Chondrocyte (in vitro differentiated cells): Measurements from ENCODE around the gene LCN6. TPM values are rescaled to one million over a fixed set of nuclear protein-coding genes. Genes with fewer than 3 reads are reported as not detected.

Experiments
- DNase-seq: peaks from one replicate; pipeline ENCODE4 v3.0.0; 2021; ENCODE audit warnings: mixed read lengths, low spot score
- H3K27ac Mint-ChIP-seq: one replicate; pipeline ENCODE4 v1.8.0; 2021; ENCODE audit warnings: mild to moderate bottlenecking, moderate library complexity, mixed read lengths; ENCODE audit not compliant: unreplicated experiment
- H3K27me3 Mint-ChIP-seq: 2 replicates; pipeline ENCODE4 v1.8.0; 2021; ENCODE audit warnings: low read depth, mixed read lengths
- H3K36me3 Mint-ChIP-seq: 2 replicates; pipeline ENCODE4 v1.8.0; 2021; ENCODE audit warnings: low read depth, mixed read lengths
- H3K4me1 Mint-ChIP-seq: 2 replicates; pipeline ENCODE4 v1.8.0; 2021; ENCODE audit warnings: low read depth, mild to moderate bottlenecking, mixed read lengths
- H3K4me3 Mint-ChIP-seq: one replicate; pipeline ENCODE4 v1.8.0; 2021; ENCODE audit warnings: mild to moderate bottlenecking, moderate library complexity, mixed read lengths; ENCODE audit not compliant: unreplicated experiment
- H3K9me3 Mint-ChIP-seq: 2 replicates; pipeline ENCODE4 v1.8.0; 2021; ENCODE audit warnings: low read depth, mixed read lengths
- total RNA-seq: library from RNA; stranded (reverse); gene quantifications from 3 replicates; pipeline ENCODE4 v1.2.1, GENCODE V29; 2021
- TF ChIP-seq, protein P1 (sequence below): fragments of 200-600 bp; sonication (generic); IDR thresholded peaks from 2 replicates; pipeline ENCODE4 v1.5.0; 2021; ENCODE audit warnings: antibody characterized with exemption, mild to moderate bottlenecking, moderate library complexity

The LCN6 gene
- total RNA-seq, 1 donor from 2014 or later: not detected

DNA sequence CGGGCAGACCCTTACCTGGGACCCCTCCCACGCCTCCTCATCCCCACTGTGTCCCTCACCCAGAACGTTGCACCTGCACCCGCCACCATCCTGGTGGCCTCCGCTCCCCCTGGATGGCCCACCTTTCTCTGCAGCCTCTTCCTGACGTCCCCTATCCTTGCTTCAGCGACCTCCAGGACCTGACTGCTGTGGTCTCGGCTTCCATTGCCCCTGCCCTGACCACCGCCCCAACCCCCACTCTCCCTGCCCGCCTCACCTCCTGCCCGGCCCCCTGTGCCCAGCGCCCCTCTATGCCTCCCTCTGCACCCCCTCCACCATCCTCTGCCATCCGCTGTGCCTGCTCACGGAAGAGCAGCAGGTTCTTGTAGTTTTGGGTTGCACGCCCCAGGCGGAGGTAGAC is 7.8 kb downstream of the LCN6 start:
- DNase-seq: no peak
- Mint-ChIP-seq H3K4me3 (no peak overlapping the region), H3K27ac (no peak overlapping the region), H3K36me3 (no peaks in the 10 kb centered on the region), H3K27me3 (peaks cover 8% of the 10 kb centered on the region), H3K9me3 (no peaks in the 10 kb centered on the region), H3K4me1 (no peaks in the 10 kb centered on the region)
- TF ChIP-seq, protein P1, sequence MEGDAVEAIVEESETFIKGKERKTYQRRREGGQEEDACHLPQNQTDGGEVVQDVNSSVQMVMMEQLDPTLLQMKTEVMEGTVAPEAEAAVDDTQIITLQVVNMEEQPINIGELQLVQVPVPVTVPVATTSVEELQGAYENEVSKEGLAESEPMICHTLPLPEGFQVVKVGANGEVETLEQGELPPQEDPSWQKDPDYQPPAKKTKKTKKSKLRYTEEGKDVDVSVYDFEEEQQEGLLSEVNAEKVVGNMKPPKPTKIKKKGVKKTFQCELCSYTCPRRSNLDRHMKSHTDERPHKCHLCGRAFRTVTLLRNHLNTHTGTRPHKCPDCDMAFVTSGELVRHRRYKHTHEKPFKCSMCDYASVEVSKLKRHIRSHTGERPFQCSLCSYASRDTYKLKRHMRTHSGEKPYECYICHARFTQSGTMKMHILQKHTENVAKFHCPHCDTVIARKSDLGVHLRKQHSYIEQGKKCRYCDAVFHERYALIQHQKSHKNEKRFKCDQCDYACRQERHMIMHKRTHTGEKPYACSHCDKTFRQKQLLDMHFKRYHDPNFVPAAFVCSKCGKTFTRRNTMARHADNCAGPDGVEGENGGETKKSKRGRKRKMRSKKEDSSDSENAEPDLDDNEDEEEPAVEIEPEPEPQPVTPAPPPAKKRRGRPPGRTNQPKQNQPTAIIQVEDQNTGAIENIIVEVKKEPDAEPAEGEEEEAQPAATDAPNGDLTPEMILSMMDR: no peak

DNA sequence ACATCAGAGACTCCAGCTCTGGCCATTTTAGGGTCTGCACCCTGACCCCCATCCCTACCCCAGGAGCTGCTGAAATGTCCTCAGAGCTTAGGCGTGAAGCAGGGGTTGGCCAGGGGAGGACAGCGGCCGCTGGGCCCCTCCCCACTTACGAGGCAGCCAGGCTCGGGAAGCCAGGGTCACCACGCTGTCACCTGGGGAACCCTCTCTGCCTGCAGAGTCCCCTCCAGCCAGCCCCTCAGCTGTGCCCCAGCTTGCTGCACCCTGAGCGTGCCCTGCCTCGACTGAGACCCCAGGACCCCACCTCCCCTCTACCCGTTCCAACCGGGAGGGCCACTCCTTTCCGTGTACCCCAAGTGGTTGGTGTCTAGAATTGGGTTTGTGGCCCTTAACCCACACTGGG is 8.3 kb downstream of the LCN6 start:
- peaks cover 8% of the 10 kb centered on the region for H3K27me3 Mint-ChIP-seq
- no peak for DNase-seq
- H3K36me3 Mint-ChIP-seq: no peaks in the 10 kb centered on the region
- TF ChIP-seq, protein P1: no peak
- no peak overlapping the region for H3K27ac Mint-ChIP-seq
- H3K4me3 Mint-ChIP-seq: no peak overlapping the region
- no peaks in the 10 kb centered on the region for H3K9me3 Mint-ChIP-seq
- no peaks in the 10 kb centered on the region for H3K4me1 Mint-ChIP-seq

DNA sequence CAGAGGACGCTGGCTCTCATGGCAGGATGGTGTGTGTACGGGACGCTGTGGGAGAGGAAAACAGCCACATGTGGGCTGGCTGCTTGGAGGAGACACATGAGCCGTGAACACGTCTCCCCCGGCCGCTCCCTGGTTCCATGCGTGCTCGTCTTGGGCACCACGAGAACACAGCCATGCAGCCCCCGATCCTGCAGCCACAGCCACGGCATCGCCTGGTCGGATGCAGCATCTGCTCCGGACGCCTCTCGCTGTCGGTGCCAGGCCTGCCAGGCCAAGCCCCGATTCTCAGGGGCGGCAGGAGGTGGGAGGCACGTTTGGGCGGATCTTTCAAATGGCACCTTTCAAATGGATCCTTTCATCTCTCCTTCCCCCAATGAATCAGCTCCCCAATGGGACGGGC is 8.8 kb downstream of the LCN6 start:
- Mint-ChIP-seq H3K36me3 (no peaks in the 10 kb centered on the region), H3K9me3 (no peaks in the 10 kb centered on the region), H3K4me3 (no peak overlapping the region), H3K4me1 (no peaks in the 10 kb centered on the region), H3K27ac (no peak overlapping the region), H3K27me3 (peaks cover 8% of the 10 kb centered on the region)
- TF ChIP-seq, protein P1: no peak
- no peak for DNase-seq

DNA sequence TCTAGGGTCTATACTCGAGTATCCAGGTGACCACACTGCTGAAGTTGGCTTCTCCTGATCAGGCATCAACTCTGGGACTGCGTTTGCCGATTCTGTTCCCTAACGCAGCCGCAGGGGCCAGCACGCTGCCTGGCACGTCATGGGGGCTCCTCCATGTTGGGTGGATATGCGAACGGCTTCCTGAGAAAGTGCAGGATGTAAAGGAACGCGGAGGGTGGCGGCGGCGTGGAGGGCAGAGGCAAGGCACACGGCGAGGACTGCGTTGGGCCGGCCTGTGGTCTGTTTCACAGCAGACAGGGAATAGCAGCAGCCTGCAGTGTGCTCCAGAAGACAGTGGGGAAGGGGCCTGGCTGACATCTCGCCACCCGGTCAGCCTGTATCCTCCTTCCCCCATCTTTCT is 9.4 kb downstream of the LCN6 start:
- Mint-ChIP-seq H3K36me3 (no peaks in the 10 kb centered on the region), H3K27me3 (peaks cover 8% of the 10 kb centered on the region), H3K27ac (no peak overlapping the region), H3K9me3 (no peaks in the 10 kb centered on the region), H3K4me1 (no peaks in the 10 kb centered on the region), H3K4me3 (no peak overlapping the region)
- TF ChIP-seq, protein P1: no peak
- DNase-seq: no peak

DNA sequence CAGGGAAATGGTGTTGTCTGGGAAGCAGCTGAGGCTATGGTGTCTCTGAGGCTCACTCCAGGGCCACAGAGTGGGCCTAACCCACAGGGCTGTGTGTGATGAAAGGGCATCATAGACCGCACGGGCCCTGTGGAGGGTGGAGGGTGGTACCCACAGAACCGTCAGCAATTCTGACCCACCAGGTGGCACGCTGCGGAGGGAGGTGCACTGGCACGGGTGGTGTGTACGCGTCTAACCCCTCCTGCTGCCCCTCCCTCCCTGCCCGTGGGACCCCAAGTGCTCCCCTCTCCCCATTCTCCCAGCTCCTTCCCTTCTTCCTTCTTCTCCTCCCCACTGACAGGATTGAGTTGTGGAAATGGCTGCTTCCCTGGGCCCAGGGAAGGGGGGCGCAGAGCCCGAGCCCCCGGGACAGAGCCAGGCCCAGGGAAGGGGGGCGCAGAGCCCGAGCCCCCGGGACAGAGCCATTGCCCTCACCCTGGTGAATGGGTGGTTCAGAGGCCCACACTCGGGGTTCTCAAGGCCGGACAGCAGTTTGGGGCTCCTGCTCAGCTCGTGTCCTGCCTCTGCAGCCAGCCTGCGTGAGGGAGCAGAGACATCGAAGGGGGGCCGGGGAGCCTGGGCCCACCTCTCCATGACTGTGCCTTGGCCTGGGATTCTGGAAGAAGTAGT is 12.4 kb downstream of the LCN6 start:
- Mint-ChIP-seq H3K36me3 (no peaks in the 10 kb centered on the region), H3K27me3 (peaks cover 8% of the 10 kb centered on the region), H3K4me3 (no peak overlapping the region), H3K27ac (no peak overlapping the region), H3K4me1 (no peaks in the 10 kb centered on the region), H3K9me3 (no peaks in the 10 kb centered on the region)
- DNase-seq: no peak
- TF ChIP-seq, protein P1: no peak
